Progenitor cell of endocrine pancreas (in vitro differentiated cells): ENCODE results near the gene MRPL28. TPM values are rescaled to one million over a fixed set of nuclear protein-coding genes. Genes with fewer than 3 reads are reported as not detected.
"Not testable (repeated sequence)": the region's sequence is repeated elsewhere in the genome, so short reads cannot be mapped to it uniquely, and the experiment has no call there.

Experiments
- DNase-seq: peaks from one replicate; pipeline ENCODE4 v3.0.0; 2021; ENCODE audit warnings: low spot score; ENCODE audit not compliant: unreplicated experiment
- H3K27ac Mint-ChIP-seq: 2 replicates; pipeline ENCODE4 v1.8.0; 2021; ENCODE audit warnings: mild to moderate bottlenecking, moderate library complexity, mixed read lengths
- H3K27me3 Mint-ChIP-seq: 2 replicates; pipeline ENCODE4 v1.8.0; 2021; ENCODE audit warnings: mixed read lengths
- H3K36me3 Mint-ChIP-seq: 2 replicates; pipeline ENCODE4 v1.8.0; 2022; ENCODE audit warnings: mixed read lengths; ENCODE audit not compliant: insufficient read depth
- H3K4me1 Mint-ChIP-seq: 2 replicates; pipeline ENCODE4 v1.8.0; 2021; ENCODE audit warnings: low read depth, mixed read lengths
- H3K4me3 Mint-ChIP-seq: 2 replicates; pipeline ENCODE4 v1.8.0; 2021; ENCODE audit warnings: low read depth, mild to moderate bottlenecking, moderate library complexity, mixed read lengths
- H3K9me3 Mint-ChIP-seq: 2 replicates; pipeline ENCODE4 v1.8.0; 2021; ENCODE audit warnings: low read depth, mixed read lengths
- CTCF ChIP-seq: fragments of 200-600 bp; sonication (generic); IDR thresholded peaks from one replicate; pipeline ENCODE4 v1.5.0; 2021; ENCODE audit warnings: antibody characterized with exemption, mild to moderate bottlenecking; ENCODE audit not compliant: unreplicated experiment
- long read RNA-seq: library from polyadenylated mRNA; unstranded; transcript quantifications from one replicate; pipeline ENCODE4 v2.0.0, GENCODE V29; 2020
- total RNA-seq: library from RNA; stranded (reverse); gene quantifications from 2 replicates; pipeline ENCODE4 v1.2.1, GENCODE V29; 2021

The MRPL28 gene
- total RNA-seq: 82.7 and 85.3 TPM in 2 replicates
- long read RNA-seq, transcript MRPL28-208 (4 exons, 1,467 nt): minor isoform, 5 of 49 reads
- long read RNA-seq, transcript MRPL28-201 (6 exons, 1,098 nt): major isoform, 17 of 49 reads
- long read RNA-seq, transcript MRPL28-210 (5 exons, 1,512 nt): minor isoform, 7 of 49 reads
- long read RNA-seq, partial matches to known transcripts: 15 of 49 reads
- long read RNA-seq, other reads (novel, unspliced or antisense): 1 of 49 reads

- Mint-ChIP-seq H3K9me3 (no peaks in the 10 kb centered on the region), H3K27me3 (no peaks in the 10 kb centered on the region), H3K36me3 (peaks cover 5% of the 10 kb centered on the region), H3K4me3 (peak within 1 kb of the TSS; percentile 76), H3K4me1 (peaks cover 3% of the 10 kb centered on the region), H3K27ac (peak within 1 kb of the TSS; percentile 93)
- no peak for TF ChIP-seq CTCF
- DNase-seq: peak; percentile 81
These were observed at the start of gene MRPL28 for GRCh38 chr16:370443-370842. MRPL28 (minus strand) TSS chr16:370538; CDS start chr16:370218, 320 bp downstream.

- not testable (repeated sequence) for H3K27ac Mint-ChIP-seq, H3K9me3 Mint-ChIP-seq, H3K36me3 Mint-ChIP-seq, H3K27me3 Mint-ChIP-seq, H3K4me3 Mint-ChIP-seq, H3K4me1 Mint-ChIP-seq, DNase-seq
These were observed 44.8 kb upstream of the MRPL28 start for GRCh38 chr16:415170-415498.

- Mint-ChIP-seq H3K4me3 (no peak overlapping the region), H3K36me3 (peaks cover 1% of the 10 kb centered on the region), H3K27ac (no peak overlapping the region), H3K4me1 (no peaks in the 10 kb centered on the region), H3K9me3 (no peaks in the 10 kb centered on the region), H3K27me3 (no peaks in the 10 kb centered on the region)
- no peak for DNase-seq
- TF ChIP-seq CTCF: no peak
These were observed 44.2 kb upstream of the MRPL28 start for GRCh38 chr16:414395-415169.

- Mint-ChIP-seq H3K4me3 (no peak overlapping the region), H3K27me3 (no peaks in the 10 kb centered on the region), H3K4me1 (no peaks in the 10 kb centered on the region), H3K9me3 (no peaks in the 10 kb centered on the region), H3K27ac (no peak overlapping the region), H3K36me3 (peaks cover 1% of the 10 kb centered on the region)
- no peak for TF ChIP-seq CTCF
- no peak for DNase-seq
These were observed 41.4 kb upstream of the MRPL28 start for GRCh38 chr16:411576-412265.

- H3K4me1 Mint-ChIP-seq: no peaks in the 10 kb centered on the region
- TF ChIP-seq CTCF: no peak
- no peak overlapping the region for H3K27ac Mint-ChIP-seq
- no peak overlapping the region for H3K4me3 Mint-ChIP-seq
- H3K27me3 Mint-ChIP-seq: no peaks in the 10 kb centered on the region
- peaks cover 1% of the 10 kb centered on the region for H3K36me3 Mint-ChIP-seq
- DNase-seq: no peak
- no peaks in the 10 kb centered on the region for H3K9me3 Mint-ChIP-seq
These were observed 40.3 kb upstream of the MRPL28 start for GRCh38 chr16:410516-411178.
